HG03108 (cell line): ENCODE data around the gene ATPAF1.

Experiments used
- ATAC-seq: cut with Tn5 transposase; IDR thresholded peaks from one replicate; pipeline ENCODE4 v1.9.1; 2021; ENCODE audit warnings: moderate library complexity; ENCODE audit not compliant: unreplicated experiment

Gene ATPAF1

GRCh38 chr1:46616277-46617107, 51.7 kb downstream of the ATPAF1 start, which contains the start of gene MOB3C:
Gene MOB3C (minus strand): TSS chr1:46616811. CDS start chr1:46613321, 3,490 bp downstream.
- peak; percentile 50 for ATAC-seq

- ATAC-seq: no peak
Measured at GRCh38 chr1:46615735-46616134, 52.4 kb downstream of the ATPAF1 start.

- no peak for ATAC-seq
Measured at GRCh38 chr1:46615088-46615487, 53.1 kb downstream of the ATPAF1 start.

- no peak for ATAC-seq
Measured at GRCh38 chr1:46614604-46614984, 53.6 kb downstream of the ATPAF1 start.

GRCh38 chr1:46613661-46614603, 54.2 kb downstream of the ATPAF1 start:
- peak; percentile 51 for ATAC-seq

- no peak for ATAC-seq
Measured at GRCh38 chr1:46612937-46613660, 55.1 kb downstream of the ATPAF1 start.

GRCh38 chr1:46611691-46612221, 56.4 kb downstream of the ATPAF1 start:
- ATAC-seq: no peak

- ATAC-seq: no peak
Measured at GRCh38 chr1:46607345-46608130, 60.6 kb downstream of the ATPAF1 start.

- ATAC-seq: no peak
Measured at GRCh38 chr1:46606255-46606965, 61.8 kb downstream of the ATPAF1 start.

- ATAC-seq: no peak
Measured at GRCh38 chr1:46605232-46605631, 62.9 kb downstream of the ATPAF1 start.

- peak; percentile 97 for ATAC-seq
Measured at GRCh38 chr1:46603858-46604549, 64.2 kb downstream of the ATPAF1 start, which contains the start of gene MKNK1. Gene MKNK1 (minus strand): TSS chr1:46604268. CDS start chr1:46583327, 20,941 bp downstream.

- no peak for ATAC-seq
Measured at GRCh38 chr1:46603481-46603857, 64.7 kb downstream of the ATPAF1 start.

GRCh38 chr1:46601257-46602007, 66.7 kb downstream of the ATPAF1 start:
- ATAC-seq: no peak

- ATAC-seq: no peak
Measured at GRCh38 chr1:46599059-46599970, 68.8 kb downstream of the ATPAF1 start.

- ATAC-seq: no peak
Measured at GRCh38 chr1:46596846-46597245, 71.3 kb downstream of the ATPAF1 start.

GRCh38 chr1:46596036-46596435, 72.1 kb downstream of the ATPAF1 start:
- ATAC-seq: no peak

- no peak for ATAC-seq
Measured at GRCh38 chr1:46595127-46595526, 73.0 kb downstream of the ATPAF1 start.
